AG09319 (cell line): Measurements from ENCODE around the gene SPIB.

Experiments used
- DNase-seq: peaks from one replicate; pipeline ENCODE4 v3.0.0-alpha.2; 2010; ENCODE audit warnings: low read depth; ENCODE audit errors: extremely low read depth
- TF ChIP-seq, protein P1 (sequence below): IDR thresholded peaks from 2 replicates; pipeline ENCODE4 v1.5.1; 2011; ENCODE audit warnings: low read depth, mild to moderate bottlenecking, inconsistent platforms, low read length, moderate library complexity

The SPIB gene

DNA sequence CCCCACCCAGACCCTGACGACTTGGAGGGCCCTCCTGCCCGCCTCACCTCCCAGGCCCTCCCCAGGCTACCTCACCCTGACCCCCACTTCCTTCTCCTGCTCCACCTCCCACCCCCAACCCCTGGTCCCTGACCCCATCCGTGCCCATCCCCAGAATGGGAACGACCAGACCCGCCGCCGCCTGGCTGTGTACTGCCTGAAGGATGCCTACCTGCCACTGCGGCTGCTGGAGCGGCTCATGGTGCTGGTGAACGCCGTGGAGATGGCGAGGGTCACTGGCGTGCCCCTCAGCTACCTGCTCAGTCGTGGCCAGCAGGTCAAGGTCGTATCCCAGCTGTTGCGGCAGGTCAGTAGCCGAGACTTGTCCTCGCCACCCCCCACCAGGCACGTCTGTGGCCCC is 11.9 kb upstream of the SPIB start:
- DNase-seq: no peak
- TF ChIP-seq, protein P1, sequence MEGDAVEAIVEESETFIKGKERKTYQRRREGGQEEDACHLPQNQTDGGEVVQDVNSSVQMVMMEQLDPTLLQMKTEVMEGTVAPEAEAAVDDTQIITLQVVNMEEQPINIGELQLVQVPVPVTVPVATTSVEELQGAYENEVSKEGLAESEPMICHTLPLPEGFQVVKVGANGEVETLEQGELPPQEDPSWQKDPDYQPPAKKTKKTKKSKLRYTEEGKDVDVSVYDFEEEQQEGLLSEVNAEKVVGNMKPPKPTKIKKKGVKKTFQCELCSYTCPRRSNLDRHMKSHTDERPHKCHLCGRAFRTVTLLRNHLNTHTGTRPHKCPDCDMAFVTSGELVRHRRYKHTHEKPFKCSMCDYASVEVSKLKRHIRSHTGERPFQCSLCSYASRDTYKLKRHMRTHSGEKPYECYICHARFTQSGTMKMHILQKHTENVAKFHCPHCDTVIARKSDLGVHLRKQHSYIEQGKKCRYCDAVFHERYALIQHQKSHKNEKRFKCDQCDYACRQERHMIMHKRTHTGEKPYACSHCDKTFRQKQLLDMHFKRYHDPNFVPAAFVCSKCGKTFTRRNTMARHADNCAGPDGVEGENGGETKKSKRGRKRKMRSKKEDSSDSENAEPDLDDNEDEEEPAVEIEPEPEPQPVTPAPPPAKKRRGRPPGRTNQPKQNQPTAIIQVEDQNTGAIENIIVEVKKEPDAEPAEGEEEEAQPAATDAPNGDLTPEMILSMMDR: no peak

DNA sequence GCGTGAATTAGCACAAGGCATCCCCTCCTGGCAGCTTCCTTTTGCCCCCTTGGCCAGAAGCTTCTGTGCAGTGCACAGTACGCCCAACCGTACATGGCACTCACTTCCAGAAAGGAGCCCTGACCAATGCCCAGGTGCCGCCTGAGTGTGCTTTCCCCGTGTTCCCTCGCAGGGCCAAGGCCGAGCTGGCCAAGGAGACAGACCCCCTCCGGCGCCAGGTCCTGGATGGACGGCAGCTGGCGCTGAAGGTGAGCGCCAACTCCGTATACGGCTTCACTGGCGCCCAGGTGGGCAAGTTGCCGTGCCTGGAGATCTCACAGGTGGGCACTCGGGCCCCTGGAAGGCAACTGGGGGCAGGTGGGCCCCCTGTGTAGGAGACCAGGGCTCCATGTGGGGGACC is 9.4 kb upstream of the SPIB start:
- TF ChIP-seq, protein P1: no peak
- DNase-seq: no peak

DNA sequence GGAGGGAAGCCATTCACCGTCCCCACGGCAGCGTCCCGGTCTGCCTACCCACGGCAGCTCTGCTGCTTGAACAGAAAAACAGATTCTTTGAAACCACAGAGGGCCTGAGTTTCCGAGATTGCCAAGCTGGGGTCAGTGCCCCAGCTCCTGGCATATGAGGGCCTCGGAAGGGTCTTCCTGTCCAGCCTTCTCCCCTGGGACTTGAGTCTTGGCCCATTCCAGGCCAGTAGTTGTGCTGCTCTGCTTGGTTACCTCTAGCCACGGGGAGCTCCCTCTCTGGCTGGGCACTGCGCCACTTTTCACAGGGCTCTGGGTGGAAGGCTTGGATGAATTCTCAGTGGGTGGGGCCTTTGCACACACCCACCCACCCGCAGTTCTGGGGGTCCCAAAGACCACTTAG is 8.6 kb upstream of the SPIB start:
- TF ChIP-seq, protein P1: no peak
- DNase-seq: no peak

DNA sequence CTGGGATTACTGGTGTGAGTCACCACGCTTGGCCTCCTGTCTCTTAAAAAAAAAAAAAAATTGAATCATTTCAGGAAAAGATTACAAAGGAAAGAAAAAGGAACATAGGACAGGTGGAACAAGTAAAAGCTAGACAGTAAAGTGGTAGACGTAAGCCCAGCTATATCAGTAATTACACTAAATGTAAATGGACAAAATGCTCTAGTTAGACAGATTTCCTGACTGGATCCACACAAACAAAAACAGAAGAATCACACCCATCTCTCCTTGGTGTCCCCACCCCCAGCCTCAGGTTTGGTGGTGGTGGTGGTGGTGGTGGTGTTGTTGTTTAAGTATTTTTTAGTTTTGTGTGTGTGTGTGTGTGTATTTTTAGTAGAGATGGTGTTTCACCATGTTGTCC is 6.3 kb upstream of the SPIB start:
- DNase-seq: no peak
- TF ChIP-seq, protein P1: no peak

DNA sequence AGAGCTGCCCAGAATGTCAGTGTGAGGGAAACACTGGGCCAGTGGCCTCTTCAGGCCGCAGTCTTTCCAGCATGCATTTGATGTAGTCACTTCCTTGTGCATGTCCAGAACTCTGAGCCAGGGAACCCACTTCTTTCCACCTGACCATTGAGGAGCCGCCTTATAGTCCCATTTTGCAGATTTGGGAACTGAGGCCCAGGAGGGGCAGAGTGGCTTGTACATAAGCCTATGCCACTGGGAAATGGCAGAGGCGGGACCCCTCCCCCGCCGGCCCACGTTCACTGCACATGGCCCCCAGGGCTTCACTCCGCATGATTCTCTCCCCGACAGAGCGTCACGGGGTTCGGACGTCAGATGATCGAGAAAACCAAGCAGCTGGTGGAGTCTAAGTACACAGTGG is 5.6 kb upstream of the SPIB start:
- TF ChIP-seq, protein P1: no peak
- no peak for DNase-seq

DNA sequence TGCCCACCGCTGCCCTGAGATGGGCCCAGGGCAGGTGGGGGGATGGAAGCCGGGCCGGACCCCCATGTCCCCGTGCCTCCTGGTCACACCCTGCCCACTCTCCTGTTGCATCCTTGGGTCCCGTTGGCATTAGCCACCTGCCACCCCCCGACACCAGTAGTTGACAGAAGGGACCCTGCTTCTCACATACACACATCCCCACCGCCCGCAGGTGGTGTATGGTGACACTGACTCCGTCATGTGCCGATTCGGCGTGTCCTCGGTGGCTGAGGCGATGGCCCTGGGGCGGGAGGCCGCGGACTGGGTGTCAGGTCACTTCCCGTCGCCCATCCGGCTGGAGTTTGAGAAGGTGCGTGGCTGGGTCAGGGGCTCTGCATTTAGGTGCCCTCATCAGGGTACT is 5.2 kb upstream of the SPIB start:
- DNase-seq: no peak
- TF ChIP-seq, protein P1: no peak

DNA sequence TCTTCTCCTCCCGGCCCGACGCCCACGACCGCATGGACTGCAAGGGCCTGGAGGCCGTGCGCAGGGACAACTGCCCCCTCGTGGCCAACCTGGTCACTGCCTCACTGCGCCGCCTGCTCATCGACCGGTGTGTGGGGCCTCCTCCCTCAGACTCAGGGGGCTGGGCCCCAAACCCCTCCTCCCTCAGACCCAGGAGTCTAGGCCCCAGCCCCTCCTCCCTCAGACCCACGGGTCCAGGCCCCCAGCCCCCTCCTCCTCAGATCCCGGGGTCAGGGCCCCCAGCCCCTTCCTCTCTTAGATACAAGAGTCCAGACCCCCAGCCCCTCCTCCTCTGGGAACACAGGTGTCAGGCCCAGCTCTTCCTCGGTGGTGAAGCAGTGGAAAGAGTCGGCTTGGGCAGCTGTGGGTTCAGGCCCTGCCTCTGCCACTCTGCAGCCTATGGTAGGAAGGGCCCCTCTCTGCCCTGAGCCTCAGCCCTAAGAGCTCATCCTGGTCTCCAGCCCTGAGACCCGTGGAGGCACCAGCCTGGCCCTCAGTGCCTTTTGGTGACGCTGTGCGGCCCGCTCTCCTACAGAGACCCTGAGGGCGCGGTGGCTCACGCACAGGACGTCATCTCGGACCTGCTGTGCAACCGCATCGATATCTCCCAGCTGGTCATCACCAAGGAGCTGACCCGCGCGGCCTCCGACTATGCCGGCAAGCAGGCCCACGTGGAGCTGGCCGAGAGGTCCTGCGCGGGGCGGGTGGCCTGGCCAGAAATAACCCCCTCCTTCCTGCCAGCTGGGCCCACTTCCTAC is 3.7 kb upstream of the SPIB start:
- DNase-seq: peak; percentile 16
- TF ChIP-seq, protein P1: peak; percentile 89
